MV-4-11 (cell line): ENCODE results near the gene MT1HL1.
"Not testable (repeated sequence)": the region's sequence is repeated elsewhere in the genome, so short reads cannot be mapped to it uniquely, and the experiment has no call there.

ENCODE experiments used
- DNase-seq: peaks from one replicate; lab custom pipeline; 2025; lab: John Stamatoyannopoulos, UW

MT1HL1 gene

GRCh38 chr1:237016626-237017025 is 12.4 kb upstream of the MT1HL1 start:
- DNase-seq = no peak

GRCh38 chr1:237013608-237014007 is 9.4 kb upstream of the MT1HL1 start:
- no peak for DNase-seq

DNA sequence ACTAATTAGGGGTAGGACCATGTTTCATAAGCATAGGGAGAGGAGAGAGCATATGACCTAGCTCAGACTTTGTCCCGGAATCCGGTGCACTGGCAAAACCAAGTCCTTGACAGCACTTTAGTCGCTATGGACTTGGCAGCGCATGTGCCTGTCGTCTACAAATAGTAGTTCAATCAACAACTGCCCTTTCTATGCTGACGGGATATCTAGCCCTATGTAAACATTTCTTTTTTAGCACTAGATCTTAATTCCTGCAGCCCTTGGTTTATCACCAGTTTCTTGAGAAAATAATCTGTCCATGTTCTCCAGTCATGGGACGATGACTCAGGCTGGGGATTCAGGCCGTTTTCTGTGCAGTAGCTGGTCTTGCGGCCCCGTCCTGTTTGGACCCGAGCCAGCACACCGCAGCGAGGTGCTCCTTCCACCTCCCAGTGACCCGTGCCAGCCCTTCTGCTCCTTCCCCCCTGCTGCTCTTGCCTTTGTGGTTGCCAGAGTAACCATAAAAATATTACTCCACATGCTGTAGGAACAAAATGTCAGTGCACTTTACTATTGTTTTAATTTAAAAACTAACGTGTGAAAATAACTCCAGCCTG is 8.6 kb upstream of the MT1HL1 start:
- no peak for DNase-seq

- DNase-seq = no peak
Measured at GRCh38 chr1:237012361-237012760, 8.1 kb upstream of the MT1HL1 start.

DNA sequence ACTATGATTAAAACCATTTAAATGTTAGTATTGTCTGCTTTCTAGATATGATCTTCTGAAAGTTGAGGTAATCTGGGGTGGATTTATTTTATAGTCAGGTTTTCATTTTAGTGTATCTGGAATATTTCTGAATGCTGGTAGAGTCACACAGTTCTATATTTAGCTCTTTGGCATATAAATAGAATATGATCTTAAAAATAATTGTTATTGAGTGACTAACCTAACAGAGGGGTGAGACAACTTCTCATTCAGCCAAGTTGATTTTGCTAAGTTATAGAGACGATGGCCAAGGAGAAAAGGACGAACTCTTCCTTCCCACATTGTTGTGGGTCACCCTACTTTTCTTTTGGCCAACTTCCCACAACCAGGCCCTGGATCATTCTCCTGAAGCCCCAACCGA is 7.2 kb upstream of the MT1HL1 start:
- no peak for DNase-seq

DNA sequence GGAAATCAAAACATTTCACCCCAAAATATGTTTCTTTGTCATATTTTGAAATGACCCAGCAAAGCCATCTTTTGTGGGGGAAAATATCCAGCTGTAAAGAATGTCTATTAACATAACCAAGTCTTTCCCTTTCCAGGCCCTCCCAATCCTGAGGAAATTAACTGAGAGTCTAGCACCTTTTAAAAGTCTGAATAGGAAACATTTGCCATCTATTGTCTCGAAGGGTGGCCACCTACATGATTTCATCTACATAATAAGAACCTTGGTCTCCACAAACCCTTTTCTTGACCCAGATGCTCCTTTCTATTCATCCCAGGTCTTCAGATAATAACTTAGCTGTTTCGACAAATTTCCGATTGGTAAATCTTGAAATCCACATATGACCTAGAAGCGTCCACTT is 5.4 kb upstream of the MT1HL1 start:
- DNase-seq = no peak

- no peak for DNase-seq
Measured at GRCh38 chr1:237007147-237007881, 3.1 kb upstream of the MT1HL1 start.

- no peak for DNase-seq
Measured at GRCh38 chr1:237005674-237006073, 1.4 kb upstream of the MT1HL1 start.

- no peak for DNase-seq
Measured at GRCh38 chr1:237003516-237003915, 725 bp downstream of the MT1HL1 start.

DNA sequence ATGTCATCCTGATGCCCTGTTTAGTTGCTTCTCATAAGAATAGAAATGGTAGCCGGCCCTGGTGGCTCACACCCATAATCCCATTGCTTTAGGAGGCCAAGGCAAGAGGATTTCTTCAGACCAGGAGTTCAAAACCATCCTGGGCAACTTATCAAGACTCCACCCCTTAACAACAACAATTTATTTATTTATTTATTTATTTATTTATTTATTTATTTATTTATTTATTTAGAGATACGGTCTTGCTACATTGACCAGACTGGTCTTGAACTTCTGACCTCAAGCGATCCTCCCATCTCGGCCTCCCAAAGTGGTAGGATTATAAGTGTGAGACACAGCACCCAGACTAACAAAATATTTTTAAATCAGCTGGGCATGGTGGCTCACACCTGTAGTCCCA is 4.0 kb downstream of the MT1HL1 start:
- DNase-seq = no peak

DNA sequence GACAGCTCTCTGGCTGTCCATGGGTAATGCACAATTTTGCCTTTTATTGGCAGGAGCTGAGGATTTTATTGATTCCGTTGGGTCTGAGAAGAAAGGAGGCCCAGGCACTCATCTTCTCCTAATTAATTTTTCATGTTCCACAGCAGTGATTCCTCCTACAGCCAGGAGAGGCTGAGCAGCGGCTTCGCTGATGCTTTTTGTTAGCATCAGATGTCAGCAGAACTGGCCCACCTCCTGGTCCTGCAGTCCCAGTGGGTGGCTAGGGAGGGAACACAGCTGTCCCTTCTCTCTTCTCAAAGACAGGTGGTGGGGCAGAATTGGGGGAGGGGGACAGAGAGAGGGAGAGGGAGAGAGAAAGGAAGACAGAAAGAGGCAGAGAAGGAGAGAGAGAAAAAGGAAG is 5.7 kb downstream of the MT1HL1 start:
- DNase-seq = no peak

- DNase-seq = no peak
Measured at GRCh38 chr1:236997882-236998281, 6.4 kb downstream of the MT1HL1 start.

GRCh38 chr1:236997361-236997760 is 6.9 kb downstream of the MT1HL1 start:
- DNase-seq = no peak

GRCh38 chr1:236994450-236994849 is 9.8 kb downstream of the MT1HL1 start:
- DNase-seq = no peak

DNA sequence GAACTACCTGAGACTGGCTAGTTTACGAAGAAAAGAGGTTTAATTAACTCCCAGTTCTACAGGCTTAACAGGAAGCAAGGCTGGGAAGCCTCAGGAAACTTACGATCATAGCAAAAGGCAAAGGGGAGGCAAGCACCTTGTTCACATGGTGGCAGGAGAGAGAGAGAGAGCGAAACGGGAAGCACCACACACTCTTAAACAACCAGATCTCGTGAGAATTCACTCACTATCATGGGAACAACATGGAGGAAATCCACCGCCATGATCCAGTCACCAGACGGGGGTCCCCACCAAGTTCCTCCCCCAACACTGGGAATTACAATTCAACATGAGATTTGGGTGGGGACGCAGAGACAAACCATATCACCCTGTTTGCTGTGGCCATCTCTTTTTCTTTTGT is 11.8 kb downstream of the MT1HL1 start:
- no peak for DNase-seq

GRCh38 chr1:236990052-236990445 is 14.2 kb downstream of the MT1HL1 start:
- no peak for DNase-seq

GRCh38 chr1:236989290-236990051 is 14.8 kb downstream of the MT1HL1 start:
- DNase-seq = no peak

GRCh38 chr1:236983818-236984217 is 20.4 kb downstream of the MT1HL1 start:
- DNase-seq = no peak

DNA sequence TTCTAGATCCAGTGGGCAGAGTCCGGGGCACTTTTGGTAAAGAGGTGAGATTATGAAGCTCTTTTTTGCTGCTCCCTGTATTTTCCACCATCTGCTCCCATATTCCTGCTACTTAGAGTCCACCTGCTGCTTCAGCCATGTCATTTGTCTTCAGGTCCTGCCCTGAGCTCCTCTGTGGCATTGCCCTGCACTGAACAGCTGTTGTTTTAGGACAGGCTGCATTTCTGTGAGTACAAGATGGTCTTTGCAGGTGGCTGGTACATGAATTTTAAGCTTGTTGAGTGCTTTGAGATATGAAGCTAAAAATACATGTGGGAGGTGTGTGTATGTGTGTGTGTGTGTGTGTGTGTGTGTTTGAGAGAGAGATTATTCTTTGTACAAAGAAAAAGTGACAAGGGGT is 21.9 kb downstream of the MT1HL1 start:
- DNase-seq = no peak

- DNase-seq = not testable (repeated sequence)
Measured at GRCh38 chr1:236981431-236981830, 22.8 kb downstream of the MT1HL1 start.

- DNase-seq = no peak
Measured at GRCh38 chr1:236980673-236981072, 23.6 kb downstream of the MT1HL1 start.

DNA sequence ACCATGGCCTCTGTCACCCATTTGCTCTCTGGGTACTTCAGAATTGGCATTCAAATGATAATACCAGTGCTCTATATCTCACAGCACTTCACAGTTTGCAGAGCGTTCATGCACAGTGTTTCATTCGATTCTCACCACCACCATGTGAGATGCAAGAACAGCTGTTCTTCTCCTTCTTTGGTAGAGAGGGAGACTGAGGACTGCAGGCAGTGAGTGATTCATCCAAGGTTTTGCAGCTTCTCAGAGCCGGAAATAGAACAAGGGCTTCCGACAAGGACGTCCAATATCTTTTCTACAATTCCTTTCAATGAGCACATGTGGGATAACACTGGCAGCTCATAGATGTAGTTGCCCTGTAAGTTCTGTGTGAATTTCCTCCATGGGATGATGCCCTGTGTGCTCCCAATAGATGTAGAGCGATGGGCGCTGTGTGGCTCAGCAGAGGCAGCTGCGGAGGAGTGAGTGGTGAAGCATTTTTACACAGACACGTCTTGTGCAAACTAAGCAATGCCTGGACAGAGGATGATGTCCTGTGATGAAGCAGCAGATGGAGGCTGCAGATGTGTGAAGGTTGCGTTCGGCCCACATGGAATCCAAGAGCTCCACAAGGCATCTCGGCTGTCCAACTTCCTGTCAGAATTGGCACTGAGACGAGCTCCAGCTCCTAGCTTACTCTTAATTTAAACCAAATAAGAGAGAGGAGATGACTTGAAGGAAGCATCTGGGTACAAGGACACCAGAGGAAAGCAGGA is 24.9 kb downstream of the MT1HL1 start:
- DNase-seq = no peak

- DNase-seq = no peak
Measured at GRCh38 chr1:236978740-236979139, 25.5 kb downstream of the MT1HL1 start.
